Stomach (tissue), 4 donors: Measurements from ENCODE around the gene ACAD10.

Source experiments
- POLR2A ChIP-seq, 4 donors: fragments of 450-650 bp; IDR thresholded peaks; one replicate each; pipeline ENCODE4 v1.6.1; 2016; ENCODE audit warnings: antibody characterized with exemption in 4 of 4, control low read depth in 2 of 4, mild to moderate bottlenecking in 1 of 4, moderate library complexity in 1 of 4
- POLR2AphosphoS5 ChIP-seq, 3 donors: sonication (generic); formaldehyde crosslinking; IDR thresholded peaks; one replicate each; pipeline ENCODE4 v1.6.1; 2016; ENCODE audit warnings: antibody characterized with exemption in 3 of 3
- TF ChIP-seq, protein P1 (sequence below), 7 experiments: fragments of 450-650 bp in 4 of 7; fragments of 200-600 bp in 3 of 7; sonication (generic) in 3 of 7; IDR thresholded peaks; one replicate each; pipeline ENCODE4 v1.5.1; 2016 to 2019; ENCODE audit warnings: antibody characterized with exemption in 7 of 7, control low read depth in 2 of 7, mild to moderate bottlenecking in 1 of 7

DNA sequence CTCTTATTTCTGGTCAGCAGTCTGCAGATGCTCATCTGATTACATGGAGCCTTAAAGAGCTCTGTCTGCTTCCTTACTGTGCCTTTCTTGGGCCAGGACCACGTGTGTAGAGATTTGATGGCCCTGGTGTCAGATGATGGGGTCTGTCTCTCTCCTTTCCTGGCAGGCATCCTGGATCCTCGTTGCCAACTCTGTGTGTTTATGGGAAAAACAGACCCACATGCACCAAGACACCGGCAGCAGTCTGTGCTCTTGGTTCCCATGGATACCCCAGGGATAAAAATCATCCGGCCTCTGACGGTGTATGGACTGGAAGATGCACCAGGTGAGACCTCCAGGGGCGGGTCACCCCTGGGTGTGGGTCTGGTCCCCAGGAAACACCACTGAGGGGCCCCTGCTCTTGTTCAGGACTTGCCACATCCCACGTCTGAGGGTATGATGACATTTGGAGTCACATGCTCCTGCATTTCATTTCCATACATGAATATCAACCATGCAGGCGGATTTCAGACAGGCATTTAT is 62.4 kb downstream of the ACAD10 start:
- TF ChIP-seq POLR2A (IDR thresholded peaks at IDR 0.05) (no peak), POLR2AphosphoS5 (IDR thresholded peaks at IDR 0.05) (no peak)
- TF ChIP-seq, protein P1, sequence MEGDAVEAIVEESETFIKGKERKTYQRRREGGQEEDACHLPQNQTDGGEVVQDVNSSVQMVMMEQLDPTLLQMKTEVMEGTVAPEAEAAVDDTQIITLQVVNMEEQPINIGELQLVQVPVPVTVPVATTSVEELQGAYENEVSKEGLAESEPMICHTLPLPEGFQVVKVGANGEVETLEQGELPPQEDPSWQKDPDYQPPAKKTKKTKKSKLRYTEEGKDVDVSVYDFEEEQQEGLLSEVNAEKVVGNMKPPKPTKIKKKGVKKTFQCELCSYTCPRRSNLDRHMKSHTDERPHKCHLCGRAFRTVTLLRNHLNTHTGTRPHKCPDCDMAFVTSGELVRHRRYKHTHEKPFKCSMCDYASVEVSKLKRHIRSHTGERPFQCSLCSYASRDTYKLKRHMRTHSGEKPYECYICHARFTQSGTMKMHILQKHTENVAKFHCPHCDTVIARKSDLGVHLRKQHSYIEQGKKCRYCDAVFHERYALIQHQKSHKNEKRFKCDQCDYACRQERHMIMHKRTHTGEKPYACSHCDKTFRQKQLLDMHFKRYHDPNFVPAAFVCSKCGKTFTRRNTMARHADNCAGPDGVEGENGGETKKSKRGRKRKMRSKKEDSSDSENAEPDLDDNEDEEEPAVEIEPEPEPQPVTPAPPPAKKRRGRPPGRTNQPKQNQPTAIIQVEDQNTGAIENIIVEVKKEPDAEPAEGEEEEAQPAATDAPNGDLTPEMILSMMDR (IDR thresholded peaks at IDR 0.05), result no peak
